ENCODE results near the gene PAX8.

DNA sequence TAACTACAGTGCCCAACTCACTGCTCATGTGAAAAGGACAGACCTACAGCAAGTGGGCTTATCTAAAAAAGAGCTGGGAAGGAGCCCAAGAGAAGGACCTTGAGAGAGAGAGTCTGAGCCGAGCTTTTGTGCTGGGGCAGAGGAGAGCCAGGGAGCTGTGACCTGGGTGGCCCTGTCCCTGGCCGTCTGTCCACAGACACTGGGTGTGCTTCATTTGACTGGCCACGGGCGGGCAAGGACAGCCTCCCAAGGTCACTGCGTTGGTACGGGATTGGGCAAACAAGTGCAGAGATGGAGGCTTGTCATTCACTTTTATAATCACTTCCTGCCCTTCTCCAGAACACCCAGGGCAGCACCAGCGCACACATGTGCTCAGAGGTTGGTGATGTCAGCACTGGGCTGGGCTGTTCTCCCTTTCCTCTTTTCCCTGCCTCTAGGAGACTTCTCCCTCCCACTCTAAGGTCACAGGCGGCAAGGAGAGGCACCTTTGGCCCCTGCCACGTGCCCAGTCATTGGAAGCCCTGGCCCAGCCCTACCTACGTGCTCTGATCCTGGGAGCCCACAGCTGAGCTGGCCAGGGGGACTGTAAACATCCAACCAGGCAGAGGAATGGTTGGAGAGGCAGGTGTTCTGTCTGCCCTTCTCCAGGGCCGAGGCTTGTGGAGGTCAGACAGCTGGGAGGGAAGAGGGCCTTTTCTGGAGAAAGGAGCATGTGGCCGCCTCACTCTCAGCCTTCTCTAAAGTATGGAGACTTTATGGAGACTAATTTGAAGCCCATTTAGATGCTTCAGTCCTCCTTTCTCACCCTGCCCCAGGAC is 111.4 kb downstream of the PAX8 start:
- no peak for TF ChIP-seq EZH2 (IDR thresholded peaks at IDR 0.05)
- TF ChIP-seq, protein P1, sequence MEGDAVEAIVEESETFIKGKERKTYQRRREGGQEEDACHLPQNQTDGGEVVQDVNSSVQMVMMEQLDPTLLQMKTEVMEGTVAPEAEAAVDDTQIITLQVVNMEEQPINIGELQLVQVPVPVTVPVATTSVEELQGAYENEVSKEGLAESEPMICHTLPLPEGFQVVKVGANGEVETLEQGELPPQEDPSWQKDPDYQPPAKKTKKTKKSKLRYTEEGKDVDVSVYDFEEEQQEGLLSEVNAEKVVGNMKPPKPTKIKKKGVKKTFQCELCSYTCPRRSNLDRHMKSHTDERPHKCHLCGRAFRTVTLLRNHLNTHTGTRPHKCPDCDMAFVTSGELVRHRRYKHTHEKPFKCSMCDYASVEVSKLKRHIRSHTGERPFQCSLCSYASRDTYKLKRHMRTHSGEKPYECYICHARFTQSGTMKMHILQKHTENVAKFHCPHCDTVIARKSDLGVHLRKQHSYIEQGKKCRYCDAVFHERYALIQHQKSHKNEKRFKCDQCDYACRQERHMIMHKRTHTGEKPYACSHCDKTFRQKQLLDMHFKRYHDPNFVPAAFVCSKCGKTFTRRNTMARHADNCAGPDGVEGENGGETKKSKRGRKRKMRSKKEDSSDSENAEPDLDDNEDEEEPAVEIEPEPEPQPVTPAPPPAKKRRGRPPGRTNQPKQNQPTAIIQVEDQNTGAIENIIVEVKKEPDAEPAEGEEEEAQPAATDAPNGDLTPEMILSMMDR (IDR thresholded peaks at IDR 0.05) = no peak
